Epithelial cell of alveolus of lung (primary cell): ENCODE measurements around the gene COBL. TPM values are rescaled to one million over a fixed set of nuclear protein-coding genes. Genes with fewer than 3 reads are reported as not detected.

ENCODE experiments used
- total RNA-seq: library from RNA; depleted of rRNA; stranded (reverse); fragments of >200 nt; gene quantifications from 2 replicates; pipeline ENCODE4 v1.2.1, GENCODE V29; 2015

COBL gene, protein sequence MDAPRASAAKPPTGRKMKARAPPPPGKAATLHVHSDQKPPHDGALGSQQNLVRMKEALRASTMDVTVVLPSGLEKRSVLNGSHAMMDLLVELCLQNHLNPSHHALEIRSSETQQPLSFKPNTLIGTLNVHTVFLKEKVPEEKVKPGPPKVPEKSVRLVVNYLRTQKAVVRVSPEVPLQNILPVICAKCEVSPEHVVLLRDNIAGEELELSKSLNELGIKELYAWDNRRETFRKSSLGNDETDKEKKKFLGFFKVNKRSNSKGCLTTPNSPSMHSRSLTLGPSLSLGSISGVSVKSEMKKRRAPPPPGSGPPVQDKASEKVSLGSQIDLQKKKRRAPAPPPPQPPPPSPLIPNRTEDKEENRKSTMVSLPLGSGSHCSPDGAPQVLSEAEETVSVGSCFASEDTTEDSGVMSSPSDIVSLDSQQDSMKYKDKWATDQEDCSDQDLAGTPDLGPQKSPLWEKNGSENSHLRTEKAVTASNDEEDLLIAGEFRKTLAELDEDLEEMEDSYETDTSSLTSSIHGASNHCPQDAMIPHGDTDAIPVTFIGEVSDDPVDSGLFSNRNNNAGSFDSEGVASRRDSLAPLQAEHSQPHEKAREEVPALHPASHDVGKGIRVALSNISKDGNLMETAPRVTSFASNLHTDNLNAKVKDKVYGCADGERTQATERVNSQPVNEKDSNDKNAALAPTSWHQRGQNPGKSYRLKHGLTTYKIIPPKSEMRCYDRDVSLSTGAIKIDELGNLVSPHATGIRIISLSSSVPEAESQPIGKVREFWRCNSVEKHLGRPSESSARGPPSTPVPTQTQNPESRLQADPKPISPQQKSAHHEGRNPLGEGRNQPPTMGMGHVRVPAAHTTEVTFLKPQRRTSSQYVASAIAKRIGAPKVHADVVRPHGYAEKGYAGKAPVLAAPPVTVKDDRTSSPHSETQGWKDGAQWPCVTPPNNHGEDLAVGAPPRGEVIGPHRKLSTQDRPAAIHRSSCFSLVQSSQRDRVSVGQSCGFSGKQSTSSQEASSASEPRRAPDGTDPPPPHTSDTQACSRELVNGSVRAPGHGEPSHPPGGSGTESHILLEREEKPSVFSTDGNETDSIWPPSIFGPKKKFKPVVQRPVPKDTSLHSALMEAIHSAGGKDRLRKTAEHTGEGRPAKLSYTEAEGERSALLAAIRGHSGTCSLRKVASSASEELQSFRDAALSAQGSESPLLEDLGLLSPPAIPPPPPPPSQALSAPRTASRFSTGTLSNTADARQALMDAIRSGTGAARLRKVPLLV
- 0.39 TPM in 1 of 2 replicates, not detected in the other for total RNA-seq

DNA sequence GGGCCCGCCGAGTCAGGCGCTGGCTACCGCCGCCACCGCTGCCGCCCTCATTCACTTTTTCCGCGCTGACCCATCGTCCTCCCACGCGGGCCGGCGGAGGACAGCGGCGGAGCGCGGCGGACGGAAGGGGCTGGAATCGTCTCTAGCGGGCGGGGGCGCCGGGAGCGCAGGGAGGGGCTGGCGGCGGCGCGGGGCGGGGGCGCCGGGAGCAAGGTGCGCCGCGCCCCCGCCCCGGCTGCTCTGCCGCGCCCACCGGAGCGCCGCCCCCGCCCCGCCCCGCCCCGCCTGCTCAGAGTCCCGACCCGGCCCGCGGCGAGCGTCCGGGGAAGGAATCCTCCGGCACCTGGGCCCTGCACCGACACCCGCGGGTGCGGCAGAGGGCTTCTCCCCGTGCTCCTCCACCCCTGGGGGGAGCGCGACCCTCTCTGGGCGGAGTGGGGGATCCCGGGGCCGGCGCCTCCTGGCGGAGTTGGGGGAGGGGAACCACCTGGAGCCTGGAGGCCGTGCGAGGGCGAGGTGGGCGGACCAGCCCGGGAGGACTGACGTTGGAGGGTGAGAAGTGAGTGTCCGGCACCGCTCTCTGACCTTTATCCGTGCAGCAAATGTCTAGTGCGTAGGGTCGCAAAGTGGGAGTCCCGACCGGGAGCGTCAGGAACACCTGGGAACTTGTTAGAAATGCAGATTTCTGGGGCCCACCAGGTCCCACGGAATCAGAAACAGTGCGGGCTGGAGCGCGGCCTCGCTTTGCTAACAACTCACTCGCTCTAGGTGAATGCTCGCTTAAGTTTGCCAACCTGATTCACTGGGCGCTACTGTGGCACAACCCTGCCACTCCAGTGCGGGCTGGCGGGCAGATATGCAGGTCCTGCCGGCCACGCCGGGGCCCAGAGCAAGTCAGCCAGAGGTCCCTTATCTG lies at the start of gene COBL:
TSS of gene COBL (minus strand) at position 144 of the 916 bp plus-strand sequence. CDS start 176 bp downstream, outside the sequence.

